Ascending aorta (tissue), 2 donors: ENCODE measurements around the gene PIP5K1A. TPM values are rescaled to one million over a fixed set of nuclear protein-coding genes. Genes with fewer than 3 reads are reported as not detected.
"Not testable (repeated sequence)": the region's sequence is repeated elsewhere in the genome, so short reads cannot be mapped to it uniquely, and the experiment has no call there.

Source experiments
- DNase-seq, 2 donors: peaks; one replicate each; pipeline ENCODE4 v3.0.0-alpha.2; 2019; ENCODE audit warnings: low spot score in 2 of 2
- H3K27ac ChIP-seq, 2 donors: fragments of 200-600 bp; sonication (generic); one replicate each; pipeline ENCODE4 v1.5.1; 2016 to 2017; ENCODE audit warnings: mild to moderate bottlenecking in 1 of 2
- H3K27me3 ChIP-seq: fragments of 200-600 bp; sonication (generic); one replicate; pipeline ENCODE4 v1.5.1; 2017
- H3K36me3 ChIP-seq, 2 donors: fragments of 200-600 bp; sonication (generic); one replicate each; pipeline ENCODE4 v1.5.1; 2016
- H3K4me1 ChIP-seq, 2 donors: fragments of 200-600 bp; sonication (generic); one replicate each; pipeline ENCODE4 v1.5.1; 2016 to 2017; ENCODE audit warnings: mild to moderate bottlenecking in 1 of 2
- H3K4me3 ChIP-seq, 2 donors: fragments of 200-600 bp; sonication (generic); one replicate each; pipeline ENCODE4 v1.5.1; 2016 to 2017; ENCODE audit warnings: mild to moderate bottlenecking in 1 of 2
- H3K9me3 ChIP-seq, 2 donors: fragments of 200-600 bp; sonication (generic); one replicate each; pipeline ENCODE4 v1.5.1; 2016
- intact Hi-C: fragments of 100-400 bp; cut with DNase I; formaldehyde crosslinking; loops from one replicate; pipeline ENCODE4 v1.15.1; 2023
- total RNA-seq: library from RNA; depleted of rRNA; stranded (reverse); fragments of >200 nt; gene quantifications from one replicate; pipeline ENCODE4 v1.1.0, GENCODE V29; 2016
- TF ChIP-seq, protein P1 (sequence below), 3 experiments: fragments of 200-600 bp in 2 of 3; fragments of 450-650 bp in 1 of 3; sonication (generic) in 2 of 3; IDR thresholded peaks; one replicate each; pipeline ENCODE4 v1.5.1; 2016 to 2019; ENCODE audit warnings: antibody characterized with exemption in 3 of 3, mild to moderate bottlenecking in 1 of 3, moderate library complexity in 1 of 3

PIP5K1A gene
- total RNA-seq, 1 donor from 2014 or later, result 36.5 TPM

DNA sequence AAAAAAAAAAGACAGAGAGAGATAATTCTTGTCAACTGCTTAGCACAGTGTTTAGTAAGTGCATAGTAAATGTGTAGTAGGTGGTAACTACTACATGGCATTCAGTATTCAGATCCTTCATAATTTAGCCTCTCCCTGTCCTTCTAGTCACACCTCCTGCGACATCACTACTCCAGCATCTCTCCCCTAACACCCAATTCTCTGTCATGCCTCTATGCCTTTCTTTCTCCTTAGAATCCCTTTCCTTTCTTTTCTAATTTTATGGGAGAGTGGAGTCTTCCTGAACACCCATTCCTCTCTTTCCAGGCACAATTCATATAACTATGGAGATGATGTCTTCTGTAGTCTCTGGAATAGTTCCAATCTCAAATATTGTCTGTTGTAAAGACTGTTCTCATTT is 4.5 kb upstream of the PIP5K1A start:
- Histone ChIP-seq H3K36me3 (no peaks in the 10 kb centered on the region), H3K4me1 (peaks cover 0 to 8% of the 10 kb centered on the region in 2 donors), H3K27me3 (no peaks in the 10 kb centered on the region), H3K27ac (no peak overlapping the region), H3K4me3 (no peak overlapping the region), H3K9me3 (no peaks in the 10 kb centered on the region)
- TF ChIP-seq, protein P1, sequence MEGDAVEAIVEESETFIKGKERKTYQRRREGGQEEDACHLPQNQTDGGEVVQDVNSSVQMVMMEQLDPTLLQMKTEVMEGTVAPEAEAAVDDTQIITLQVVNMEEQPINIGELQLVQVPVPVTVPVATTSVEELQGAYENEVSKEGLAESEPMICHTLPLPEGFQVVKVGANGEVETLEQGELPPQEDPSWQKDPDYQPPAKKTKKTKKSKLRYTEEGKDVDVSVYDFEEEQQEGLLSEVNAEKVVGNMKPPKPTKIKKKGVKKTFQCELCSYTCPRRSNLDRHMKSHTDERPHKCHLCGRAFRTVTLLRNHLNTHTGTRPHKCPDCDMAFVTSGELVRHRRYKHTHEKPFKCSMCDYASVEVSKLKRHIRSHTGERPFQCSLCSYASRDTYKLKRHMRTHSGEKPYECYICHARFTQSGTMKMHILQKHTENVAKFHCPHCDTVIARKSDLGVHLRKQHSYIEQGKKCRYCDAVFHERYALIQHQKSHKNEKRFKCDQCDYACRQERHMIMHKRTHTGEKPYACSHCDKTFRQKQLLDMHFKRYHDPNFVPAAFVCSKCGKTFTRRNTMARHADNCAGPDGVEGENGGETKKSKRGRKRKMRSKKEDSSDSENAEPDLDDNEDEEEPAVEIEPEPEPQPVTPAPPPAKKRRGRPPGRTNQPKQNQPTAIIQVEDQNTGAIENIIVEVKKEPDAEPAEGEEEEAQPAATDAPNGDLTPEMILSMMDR (IDR thresholded peaks at IDR 0.05), result no peak
- DNase-seq, result no peak
- intact Hi-C loops, result no loop called here

DNA sequence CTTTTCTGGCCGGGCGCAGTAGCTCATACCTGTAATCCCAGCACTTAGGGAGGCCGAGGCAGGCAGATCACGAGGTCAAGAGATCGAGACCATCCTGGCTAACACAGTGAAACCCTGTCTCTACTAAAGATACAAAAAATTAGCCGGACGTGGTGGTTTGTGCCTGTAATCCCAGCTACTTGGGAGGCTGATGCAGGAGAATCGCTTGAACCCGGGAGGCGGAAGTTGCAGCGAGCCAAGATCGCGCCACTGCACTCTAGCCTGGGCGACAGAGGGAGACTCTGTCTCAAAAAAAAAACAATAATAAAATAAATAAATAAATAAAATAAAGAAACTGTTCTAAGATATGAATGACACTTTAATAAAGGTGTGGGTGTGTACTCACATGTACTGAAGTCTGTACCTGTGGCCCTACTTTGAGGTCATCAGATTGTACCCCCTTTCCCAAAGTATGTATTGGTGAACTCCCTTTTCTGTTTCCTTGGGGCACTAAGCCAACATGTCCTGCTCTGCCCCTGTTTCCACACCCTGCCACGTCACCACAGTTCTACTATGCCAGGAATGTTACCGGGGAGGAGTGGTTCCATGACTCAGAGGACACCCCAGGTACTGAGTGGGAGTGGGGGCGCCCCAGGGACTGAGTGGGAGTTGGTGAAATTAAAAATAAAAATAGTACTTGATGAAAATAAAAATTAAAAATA is 3.3 kb upstream of the PIP5K1A start:
- DNase-seq, result peak; percentile 19 to 86
- intact Hi-C loops, H3K36me3 ChIP-seq, H3K27me3 ChIP-seq, H3K4me3 ChIP-seq, H3K9me3 ChIP-seq, H3K4me1 ChIP-seq, H3K27ac ChIP-seq: not testable (repeated sequence)

DNA sequence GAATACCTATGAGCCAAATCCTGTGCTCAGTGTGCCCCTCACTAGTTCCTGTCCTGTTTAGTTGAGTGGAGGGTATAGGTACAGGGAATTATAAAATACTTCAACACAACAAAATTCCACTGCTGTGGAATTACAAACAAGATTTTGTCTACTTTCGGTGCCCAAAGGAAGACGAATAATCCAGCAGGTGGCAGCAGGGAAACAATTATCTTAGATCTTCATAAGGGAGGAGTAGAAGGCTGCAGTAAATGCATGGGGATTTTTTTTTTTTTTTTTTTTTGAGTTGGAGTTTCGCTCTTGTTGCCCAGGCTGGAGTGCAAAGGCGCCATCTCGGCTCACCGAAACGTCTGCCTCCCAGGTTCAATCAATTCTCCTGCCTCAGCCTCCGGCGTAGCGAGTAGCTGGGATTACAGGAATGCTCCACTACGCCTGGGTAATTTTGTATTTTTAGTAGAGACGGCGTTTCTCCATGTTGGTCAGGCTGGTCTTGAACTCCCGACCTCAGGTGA is 2.0 kb upstream of the PIP5K1A start:
- H3K4me3 ChIP-seq, result peak overlapping the region; percentile 3 to 10

DNA sequence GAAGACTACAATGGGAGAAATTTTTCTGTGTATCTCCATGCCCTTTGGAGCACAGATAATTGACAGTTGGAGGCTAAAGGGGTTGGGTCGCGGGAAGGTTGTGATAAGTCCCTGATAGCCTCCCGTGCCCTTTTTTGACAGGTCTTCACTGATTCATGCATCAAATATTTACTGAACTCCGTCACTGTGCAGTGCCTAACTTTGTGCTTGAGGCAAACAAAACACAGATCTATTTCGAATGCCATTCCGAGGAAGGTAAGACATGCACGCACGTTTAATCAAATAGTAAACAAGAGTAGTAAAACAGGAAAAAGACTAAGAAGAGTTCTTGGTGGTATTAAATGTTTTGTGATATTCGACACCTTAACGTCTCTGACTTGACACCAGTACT is 494 bp upstream of the PIP5K1A start:
- TF ChIP-seq, protein P1 (IDR thresholded peaks at IDR 0.05), result no peak
- peaks cover 5 to 23% of the 10 kb centered on the region in 2 donors for H3K4me1 ChIP-seq
- peaks cover 1 to 3% of the 10 kb centered on the region in 2 donors for H3K36me3 ChIP-seq
- H3K4me3 ChIP-seq, result peak overlapping the region; percentile 74 to 82
- H3K27me3 ChIP-seq, result no peaks in the 10 kb centered on the region
- intact Hi-C loops, result loop anchor here (1.0 to 2.0 kb wide), 2 partner anchors 33 to 56 kb away; partner anchors contain the start of genes LYSMD1 and PSMD4
- H3K27ac ChIP-seq, result peak overlapping the region; percentile 84 to 85
- DNase-seq, result no peak
- H3K9me3 ChIP-seq, result no peaks in the 10 kb centered on the region

More for the DNA sequence above, 2.0 kb upstream of the PIP5K1A start:
- DNase-seq, result peak in 1 of 2 donors; percentile 83
- Histone ChIP-seq H3K27me3 (no peaks in the 10 kb centered on the region), H3K27ac (peak overlapping the region; percentile 26 to 41), H3K36me3 (no peaks in the 10 kb centered on the region), H3K9me3 (no peaks in the 10 kb centered on the region), H3K4me1 (peaks cover 5 to 19% of the 10 kb centered on the region in 2 donors)
- TF ChIP-seq, protein P1 (IDR thresholded peaks at IDR 0.05), result peak; percentile 21 to 49 (median 36)
- intact Hi-C loops, result no loop called here

DNA sequence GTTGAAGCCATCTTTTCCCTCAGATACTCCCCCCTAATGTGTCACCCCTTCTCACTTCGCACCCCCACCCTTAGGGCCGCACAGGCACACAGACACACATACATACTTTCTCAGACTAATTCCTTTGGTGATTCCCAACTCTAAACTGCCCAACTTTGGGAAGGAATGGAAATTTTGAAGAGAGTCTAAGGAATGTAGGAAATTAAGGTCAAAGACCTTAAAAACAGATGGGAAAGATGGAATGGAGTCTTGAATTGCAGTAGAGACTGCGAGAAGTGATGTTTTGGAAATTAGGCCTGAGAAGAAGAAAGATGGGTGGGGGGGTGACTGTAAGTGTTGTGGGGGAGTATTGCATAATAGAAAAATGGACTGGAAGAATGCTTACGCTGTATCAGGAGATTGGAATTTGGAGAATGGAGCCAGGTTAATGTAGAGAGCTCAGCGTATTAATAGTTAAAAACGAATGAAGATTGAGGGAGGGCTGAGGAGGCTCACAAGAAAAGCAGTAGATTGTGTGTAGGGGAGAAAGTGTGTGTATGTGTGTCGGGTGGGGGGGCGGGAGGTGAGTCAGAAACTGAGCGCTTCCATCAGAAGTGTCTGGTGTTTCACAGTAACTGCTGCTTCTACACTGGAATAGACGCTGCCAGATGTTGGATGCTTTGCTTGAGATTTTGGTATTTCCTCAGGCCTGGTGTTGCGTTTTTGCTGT is 1.7 kb downstream of the PIP5K1A start:
- TF ChIP-seq, protein P1 (IDR thresholded peaks at IDR 0.05), result no peak
- H3K4me1 ChIP-seq, result peaks cover 5 to 23% of the 10 kb centered on the region in 2 donors
- peak in 1 of 2 donors; percentile 73 for DNase-seq
- no peaks in the 10 kb centered on the region for H3K9me3 ChIP-seq
- H3K4me3 ChIP-seq, result peak overlapping the region; percentile 74 to 82
- no peaks in the 10 kb centered on the region for H3K27me3 ChIP-seq
- H3K36me3 ChIP-seq, result peaks cover 4 to 6% of the 10 kb centered on the region in 2 donors
- H3K27ac ChIP-seq, result peak overlapping the region; percentile 84 to 85
- intact Hi-C loops, result loop anchor here (2.0 kb wide), 1 partner anchor 35 kb away; the partner anchor contains the start of gene LYSMD1

DNA sequence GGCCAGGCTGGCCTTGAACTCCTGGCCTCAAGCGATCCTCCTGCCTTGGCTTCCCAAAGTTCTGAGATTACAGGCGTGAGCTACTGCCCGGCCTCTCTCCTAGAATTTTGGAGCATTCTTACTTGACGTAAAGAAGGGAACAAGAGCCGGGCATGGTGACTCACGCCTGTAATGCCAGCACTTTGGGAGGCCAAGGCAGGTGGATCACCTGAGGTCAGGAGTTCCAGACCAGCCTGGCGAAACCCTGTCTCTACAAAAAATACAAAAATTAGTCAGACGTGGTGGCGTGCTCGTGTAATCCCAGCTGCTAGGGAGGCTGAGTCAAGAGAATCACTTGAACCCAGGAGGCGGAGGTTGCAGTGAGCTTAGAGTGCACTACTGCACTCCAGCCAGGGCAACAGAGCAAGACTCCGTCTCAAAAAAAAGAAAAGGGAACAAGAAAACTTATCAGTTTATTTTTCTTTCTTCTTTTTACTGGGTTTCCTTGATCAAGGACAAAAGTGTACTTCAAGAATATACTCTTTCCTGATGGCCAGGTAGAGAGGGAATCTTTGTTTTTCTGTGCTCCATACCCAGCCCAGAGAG is 7.1 kb downstream of the PIP5K1A start:
- intact Hi-C loops, H3K27me3 ChIP-seq, H3K9me3 ChIP-seq, H3K4me3 ChIP-seq: not testable (repeated sequence)
- H3K36me3 ChIP-seq, result peaks cover 27 to 36% of the 10 kb centered on the region in 2 donors
- H3K27ac ChIP-seq, result peak overlapping the region in 1 of 2 donors; percentile 45
- H3K4me1 ChIP-seq, result peaks cover 6 to 22% of the 10 kb centered on the region in 2 donors
- DNase-seq, result peak in 1 of 2 donors; percentile 40
